GM23338 (cell line): ENCODE results near the gene MCM7. TPM values are rescaled to one million over a fixed set of nuclear protein-coding genes. Genes with fewer than 3 reads are reported as not detected.

Source experiments
- ATAC-seq: fragments of 200-7000 bp; cut with Tn5 transposase; 3 replicates; pipeline ENCODE4 v1.9.1; 2020
- DNase-seq: peaks from one replicate; pipeline ENCODE4 v3.0.0-alpha.2; 2015; ENCODE audit warnings: low spot score
- H2AFZ ChIP-seq: fragments of 200-600 bp; sonication (generic); 2 replicates; pipeline ENCODE4 v1.8.0; 2016; ENCODE audit warnings: antibody characterized with exemption, mild to moderate bottlenecking, moderate library complexity
- H3F3A ChIP-seq: fragments of 200-600 bp; sonication (generic); replicated peaks from 2 replicates; pipeline ENCODE4 v1.8.0; 2017; ENCODE audit warnings: antibody characterized with exemption, mixed run types, low read depth
- H3K27ac ChIP-seq: fragments of 200-600 bp; sonication (generic); 2 replicates; pipeline ENCODE4 v1.6.1; 2016; ENCODE audit warnings: low read depth
- H3K27me3 ChIP-seq: fragments of 200-600 bp; sonication (generic); 2 replicates; pipeline ENCODE4 v1.8.0; 2016; ENCODE audit warnings: mild to moderate bottlenecking, mixed run types, moderate library complexity; ENCODE audit not compliant: insufficient read depth
- H3K36me3 ChIP-seq: fragments of 200-600 bp; sonication (generic); 2 replicates; pipeline ENCODE4 v1.8.0; 2016; ENCODE audit warnings: mild to moderate bottlenecking; ENCODE audit not compliant: insufficient read depth
- H3K4me1 ChIP-seq: fragments of 200-600 bp; sonication (generic); 2 replicates; pipeline ENCODE4 v1.8.0; 2016; ENCODE audit warnings: mild to moderate bottlenecking, moderate library complexity; ENCODE audit not compliant: insufficient read depth
- H3K4me2 ChIP-seq: fragments of 200-600 bp; sonication (generic); 2 replicates; pipeline ENCODE4 v1.7.1; 2017; ENCODE audit warnings: mixed run types
- H3K4me3 ChIP-seq: fragments of 200-600 bp; sonication (generic); 2 replicates; pipeline ENCODE4 v1.6.1; 2016; ENCODE audit warnings: mixed run types
- H3K79me2 ChIP-seq: fragments of 200-600 bp; sonication (generic); replicated peaks from 2 replicates; pipeline ENCODE4 v1.8.0; 2017; ENCODE audit warnings: mild to moderate bottlenecking; ENCODE audit not compliant: insufficient read depth
- H3K9me2 ChIP-seq: fragments of 200-600 bp; sonication (generic); 2 replicates; pipeline ENCODE4 v1.8.0; 2017; ENCODE audit not compliant: insufficient read depth
- H4K20me1 ChIP-seq: fragments of 200-600 bp; sonication (generic); replicated peaks from 2 replicates; pipeline ENCODE4 v1.8.0; 2017; ENCODE audit warnings: mild to moderate bottlenecking; ENCODE audit not compliant: insufficient read depth
- H3K27ac Mint-ChIP-seq: 2 replicates; pipeline ENCODE4 v1.8.0; 2020; ENCODE audit warnings: inconsistent platforms, mild to moderate bottlenecking, moderate library complexity, mixed read lengths
- H3K27me3 Mint-ChIP-seq: 3 replicates; pipeline ENCODE4 v1.8.0; 2022; ENCODE audit warnings: low read depth, mild to moderate bottlenecking, moderate library complexity, mixed read lengths, inconsistent platforms; ENCODE audit not compliant: insufficient read depth, poor library complexity
- H3K36me3 Mint-ChIP-seq: 3 replicates; pipeline ENCODE4 v1.8.0; 2021; ENCODE audit warnings: low read depth, mild to moderate bottlenecking, inconsistent platforms, moderate library complexity, mixed read lengths
- H3K4me1 Mint-ChIP-seq: 3 replicates; pipeline ENCODE4 v1.8.0; 2020; ENCODE audit warnings: mild to moderate bottlenecking, inconsistent platforms, mixed read lengths
- H3K4me3 Mint-ChIP-seq: 3 replicates; pipeline ENCODE4 v1.8.0; 2021; ENCODE audit warnings: moderate library complexity, mild to moderate bottlenecking, inconsistent platforms, mixed read lengths
- H3K9me3 Mint-ChIP-seq: 3 replicates; pipeline ENCODE4 v1.8.0; 2020; ENCODE audit warnings: moderate library complexity, mild to moderate bottlenecking, inconsistent platforms, mixed read lengths
- CREB1 ChIP-seq: fragments of 250-450 bp; sonication (Bioruptor Pico); IDR thresholded peaks from 2 replicates; pipeline ENCODE4 v1.5.0; 2020; ENCODE audit warnings: low read depth, mild to moderate bottlenecking, moderate library complexity
- EZH2 ChIP-seq: fragments of 200-600 bp; sonication (generic); IDR thresholded peaks from one replicate; pipeline ENCODE4 v1.8.0; 2017; ENCODE audit warnings: antibody characterized with exemption, mild to moderate bottlenecking, low read depth; ENCODE audit not compliant: unreplicated experiment
- EZH2phosphoT487 ChIP-seq: fragments of 200-600 bp; sonication (generic); IDR thresholded peaks from one replicate; pipeline ENCODE4 v1.8.1; 2018; ENCODE audit warnings: antibody characterized with exemption; ENCODE audit not compliant: unreplicated experiment
- JUNB ChIP-seq: IDR thresholded peaks from one replicate; pipeline ENCODE4 v1.6.1; 2016; ENCODE audit warnings: antibody characterized with exemption; ENCODE audit not compliant: unreplicated experiment
- NANOG ChIP-seq: IDR thresholded peaks from 2 replicates; pipeline ENCODE4 v1.6.1; 2016; ENCODE audit warnings: antibody characterized with exemption, borderline replicate concordance
- POLR2AphosphoS5 ChIP-seq: IDR thresholded peaks from 2 replicates; pipeline ENCODE4 v1.6.1; 2016; ENCODE audit warnings: antibody characterized with exemption, low read depth
- STAT1 ChIP-seq: IDR thresholded peaks from one replicate; pipeline ENCODE4 v1.6.1; 2016; ENCODE audit warnings: antibody characterized with exemption; ENCODE audit not compliant: unreplicated experiment
- ZNF114 ChIP-seq: fragments of 250-450 bp; sonication (Bioruptor Pico); IDR thresholded peaks from 2 replicates; pipeline ENCODE4 v1.5.0; 2020; ENCODE audit warnings: mild to moderate bottlenecking, moderate library complexity
- ZNF331 ChIP-seq: fragments of 250-450 bp; sonication (Bioruptor Pico); IDR thresholded peaks from 2 replicates; pipeline ENCODE4 v1.5.0; 2020; ENCODE audit warnings: low read depth, mild to moderate bottlenecking, moderate library complexity
- polyA plus RNA-seq: library from polyadenylated mRNA; unstranded; fragments of >200 nt; fragmentation: Nextera tagmentation; extraction: Ambion mirVana; gene quantifications from 2 replicates; pipeline ENCODE4 v1.2.1, GENCODE V29; 2016
- total RNA-seq: library from RNA; depleted of rRNA; stranded (reverse); fragments of >200 nt; shearing (Covaris generic); gene quantifications from 2 replicates; pipeline ENCODE4 v1.2.3, GENCODE V29; 2014
- TF ChIP-seq, protein P1 (sequence below): fragments of 250-450 bp; sonication (Bioruptor Pico); IDR thresholded peaks from 2 replicates; pipeline ENCODE4 v1.5.0; 2020; ENCODE audit warnings: mild to moderate bottlenecking, moderate library complexity
- TF ChIP-seq, protein P2 (sequence below), 2 experiments: fragments of 200-600 bp in 1 of 2; sonication (generic) in 1 of 2; conservative IDR thresholded peaks; 2 replicates each; pipeline versions ENCODE4 v1.5.1 to v1.6.1; 2016 to 2017; ENCODE audit warnings: antibody characterized with exemption in 2 of 2, low read depth in 2 of 2, mild to moderate bottlenecking in 2 of 2, moderate library complexity in 1 of 2
- TF ChIP-seq, protein P3 (sequence below): IDR thresholded peaks from one replicate; pipeline ENCODE4 v1.6.1; 2018; ENCODE audit warnings: antibody characterized with exemption; ENCODE audit not compliant: unreplicated experiment
- TF ChIP-seq, protein P4 (sequence below): IDR thresholded peaks from 2 replicates; pipeline ENCODE4 v1.6.1; 2016; ENCODE audit warnings: antibody characterized with exemption

Gene MCM7
- total and polyA plus RNA-seq, 2 experiments from 2014 or later: 140 to 285 TPM

DNA sequence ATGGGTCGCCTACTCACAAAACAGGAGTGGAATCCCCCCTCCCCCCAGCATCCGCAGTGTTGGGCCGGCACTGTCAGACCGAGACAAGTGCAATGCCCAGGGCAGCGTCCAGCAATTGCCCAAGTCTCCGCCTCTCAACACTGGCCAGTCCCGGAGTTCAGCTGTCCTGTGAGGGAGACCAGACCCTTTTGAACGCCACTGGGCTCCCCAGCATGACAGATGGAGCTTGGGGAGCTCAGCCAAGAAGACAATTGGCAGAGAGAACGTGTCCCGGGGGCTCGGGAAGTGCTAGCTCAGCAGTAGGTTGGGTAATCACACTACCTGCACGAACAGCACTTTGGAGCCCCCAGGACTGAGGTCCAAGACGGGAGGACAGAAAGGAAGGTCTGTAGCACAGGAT is 7.7 kb downstream of the MCM7 start:
- peaks cover 43% of the 10 kb centered on the region for H3K27me3 Mint-ChIP-seq
- ATAC-seq: no peak; the same call in 2 of the 3 replicates
- Histone ChIP-seq H3K27me3 (no peaks in the 10 kb centered on the region), H3K27ac (peak overlapping the region; percentile 1; the same call in 1 of the 2 replicates), H4K20me1 (peaks cover 51% of the 10 kb centered on the region), H3K4me1 (peaks cover 6% of the 10 kb centered on the region), H3K4me2 (no peak overlapping the region), H3K79me2 (peaks cover 34% of the 10 kb centered on the region), H3K4me3 (no peak overlapping the region), H3F3A (peaks cover 88% of the 10 kb centered on the region), H2AFZ (no peak overlapping the region), H3K9me2 (no peaks in the 10 kb centered on the region), H3K36me3 (peaks cover 64% of the 10 kb centered on the region)
- no peak overlapping the region; the same call in 2 of the 3 replicates for H3K4me3 Mint-ChIP-seq
- peak overlapping the region; percentile 42; the same call in 1 of the 2 replicates for H3K27ac Mint-ChIP-seq
- peaks cover 84% of the 10 kb centered on the region for H3K36me3 Mint-ChIP-seq
- TF ChIP-seq, protein P1, sequence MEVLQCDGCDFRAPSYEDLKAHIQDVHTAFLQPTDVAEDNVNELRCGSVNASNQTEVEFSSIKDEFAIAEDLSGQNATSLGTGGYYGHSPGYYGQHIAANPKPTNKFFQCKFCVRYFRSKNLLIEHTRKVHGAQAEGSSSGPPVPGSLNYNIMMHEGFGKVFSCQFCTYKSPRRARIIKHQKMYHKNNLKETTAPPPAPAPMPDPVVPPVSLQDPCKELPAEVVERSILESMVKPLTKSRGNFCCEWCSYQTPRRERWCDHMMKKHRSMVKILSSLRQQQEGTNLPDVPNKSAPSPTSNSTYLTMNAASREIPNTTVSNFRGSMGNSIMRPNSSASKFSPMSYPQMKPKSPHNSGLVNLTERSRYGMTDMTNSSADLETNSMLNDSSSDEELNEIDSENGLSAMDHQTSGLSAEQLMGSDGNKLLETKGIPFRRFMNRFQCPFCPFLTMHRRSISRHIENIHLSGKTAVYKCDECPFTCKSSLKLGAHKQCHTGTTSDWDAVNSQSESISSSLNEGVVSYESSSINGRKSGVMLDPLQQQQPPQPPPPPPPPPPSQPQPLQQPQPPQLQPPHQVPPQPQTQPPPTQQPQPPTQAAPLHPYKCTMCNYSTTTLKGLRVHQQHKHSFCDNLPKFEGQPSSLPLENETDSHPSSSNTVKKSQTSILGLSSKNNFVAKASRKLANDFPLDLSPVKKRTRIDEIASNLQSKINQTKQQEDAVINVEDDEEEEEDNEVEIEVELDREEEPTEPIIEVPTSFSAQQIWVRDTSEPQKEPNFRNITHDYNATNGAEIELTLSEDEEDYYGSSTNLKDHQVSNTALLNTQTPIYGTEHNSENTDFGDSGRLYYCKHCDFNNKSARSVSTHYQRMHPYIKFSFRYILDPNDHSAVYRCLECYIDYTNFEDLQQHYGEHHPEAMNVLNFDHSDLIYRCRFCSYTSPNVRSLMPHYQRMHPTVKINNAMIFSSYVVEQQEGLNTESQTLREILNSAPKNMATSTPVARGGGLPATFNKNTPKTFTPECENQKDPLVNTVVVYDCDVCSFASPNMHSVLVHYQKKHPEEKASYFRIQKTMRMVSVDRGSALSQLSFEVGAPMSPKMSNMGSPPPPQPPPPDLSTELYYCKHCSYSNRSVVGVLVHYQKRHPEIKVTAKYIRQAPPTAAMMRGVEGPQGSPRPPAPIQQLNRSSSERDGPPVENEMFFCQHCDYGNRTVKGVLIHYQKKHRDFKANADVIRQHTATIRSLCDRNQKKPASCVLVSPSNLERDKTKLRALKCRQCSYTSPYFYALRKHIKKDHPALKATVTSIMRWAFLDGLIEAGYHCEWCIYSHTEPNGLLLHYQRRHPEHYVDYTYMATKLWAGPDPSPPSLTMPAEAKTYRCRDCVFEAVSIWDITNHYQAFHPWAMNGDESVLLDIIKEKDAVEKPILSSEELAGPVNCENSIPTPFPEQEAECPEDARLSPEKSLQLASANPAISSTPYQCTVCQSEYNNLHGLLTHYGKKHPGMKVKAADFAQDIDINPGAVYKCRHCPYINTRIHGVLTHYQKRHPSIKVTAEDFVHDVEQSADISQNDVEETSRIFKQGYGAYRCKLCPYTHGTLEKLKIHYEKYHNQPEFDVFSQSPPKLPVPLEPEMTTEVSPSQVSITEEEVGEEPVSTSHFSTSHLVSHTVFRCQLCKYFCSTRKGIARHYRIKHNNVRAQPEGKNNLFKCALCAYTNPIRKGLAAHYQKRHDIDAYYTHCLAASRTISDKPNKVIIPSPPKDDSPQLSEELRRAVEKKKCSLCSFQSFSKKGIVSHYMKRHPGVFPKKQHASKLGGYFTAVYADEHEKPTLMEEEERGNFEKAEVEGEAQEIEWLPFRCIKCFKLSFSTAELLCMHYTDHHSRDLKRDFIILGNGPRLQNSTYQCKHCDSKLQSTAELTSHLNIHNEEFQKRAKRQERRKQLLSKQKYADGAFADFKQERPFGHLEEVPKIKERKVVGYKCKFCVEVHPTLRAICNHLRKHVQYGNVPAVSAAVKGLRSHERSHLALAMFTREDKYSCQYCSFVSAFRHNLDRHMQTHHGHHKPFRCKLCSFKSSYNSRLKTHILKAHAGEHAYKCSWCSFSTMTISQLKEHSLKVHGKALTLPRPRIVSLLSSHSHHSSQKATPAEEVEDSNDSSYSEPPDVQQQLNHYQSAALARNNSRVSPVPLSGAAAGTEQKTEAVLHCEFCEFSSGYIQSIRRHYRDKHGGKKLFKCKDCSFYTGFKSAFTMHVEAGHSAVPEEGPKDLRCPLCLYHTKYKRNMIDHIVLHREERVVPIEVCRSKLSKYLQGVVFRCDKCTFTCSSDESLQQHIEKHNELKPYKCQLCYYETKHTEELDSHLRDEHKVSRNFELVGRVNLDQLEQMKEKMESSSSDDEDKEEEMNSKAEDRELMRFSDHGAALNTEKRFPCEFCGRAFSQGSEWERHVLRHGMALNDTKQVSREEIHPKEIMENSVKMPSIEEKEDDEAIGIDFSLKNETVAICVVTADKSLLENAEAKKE: no peak
- TF ChIP-seq, protein P2, sequence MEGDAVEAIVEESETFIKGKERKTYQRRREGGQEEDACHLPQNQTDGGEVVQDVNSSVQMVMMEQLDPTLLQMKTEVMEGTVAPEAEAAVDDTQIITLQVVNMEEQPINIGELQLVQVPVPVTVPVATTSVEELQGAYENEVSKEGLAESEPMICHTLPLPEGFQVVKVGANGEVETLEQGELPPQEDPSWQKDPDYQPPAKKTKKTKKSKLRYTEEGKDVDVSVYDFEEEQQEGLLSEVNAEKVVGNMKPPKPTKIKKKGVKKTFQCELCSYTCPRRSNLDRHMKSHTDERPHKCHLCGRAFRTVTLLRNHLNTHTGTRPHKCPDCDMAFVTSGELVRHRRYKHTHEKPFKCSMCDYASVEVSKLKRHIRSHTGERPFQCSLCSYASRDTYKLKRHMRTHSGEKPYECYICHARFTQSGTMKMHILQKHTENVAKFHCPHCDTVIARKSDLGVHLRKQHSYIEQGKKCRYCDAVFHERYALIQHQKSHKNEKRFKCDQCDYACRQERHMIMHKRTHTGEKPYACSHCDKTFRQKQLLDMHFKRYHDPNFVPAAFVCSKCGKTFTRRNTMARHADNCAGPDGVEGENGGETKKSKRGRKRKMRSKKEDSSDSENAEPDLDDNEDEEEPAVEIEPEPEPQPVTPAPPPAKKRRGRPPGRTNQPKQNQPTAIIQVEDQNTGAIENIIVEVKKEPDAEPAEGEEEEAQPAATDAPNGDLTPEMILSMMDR (conservative IDR thresholded peaks at IDR 0.05; ENCODE audit: low read depth in 2 of 2): no peak
- TF ChIP-seq ZNF114: no peak
- TF ChIP-seq, protein P3, sequence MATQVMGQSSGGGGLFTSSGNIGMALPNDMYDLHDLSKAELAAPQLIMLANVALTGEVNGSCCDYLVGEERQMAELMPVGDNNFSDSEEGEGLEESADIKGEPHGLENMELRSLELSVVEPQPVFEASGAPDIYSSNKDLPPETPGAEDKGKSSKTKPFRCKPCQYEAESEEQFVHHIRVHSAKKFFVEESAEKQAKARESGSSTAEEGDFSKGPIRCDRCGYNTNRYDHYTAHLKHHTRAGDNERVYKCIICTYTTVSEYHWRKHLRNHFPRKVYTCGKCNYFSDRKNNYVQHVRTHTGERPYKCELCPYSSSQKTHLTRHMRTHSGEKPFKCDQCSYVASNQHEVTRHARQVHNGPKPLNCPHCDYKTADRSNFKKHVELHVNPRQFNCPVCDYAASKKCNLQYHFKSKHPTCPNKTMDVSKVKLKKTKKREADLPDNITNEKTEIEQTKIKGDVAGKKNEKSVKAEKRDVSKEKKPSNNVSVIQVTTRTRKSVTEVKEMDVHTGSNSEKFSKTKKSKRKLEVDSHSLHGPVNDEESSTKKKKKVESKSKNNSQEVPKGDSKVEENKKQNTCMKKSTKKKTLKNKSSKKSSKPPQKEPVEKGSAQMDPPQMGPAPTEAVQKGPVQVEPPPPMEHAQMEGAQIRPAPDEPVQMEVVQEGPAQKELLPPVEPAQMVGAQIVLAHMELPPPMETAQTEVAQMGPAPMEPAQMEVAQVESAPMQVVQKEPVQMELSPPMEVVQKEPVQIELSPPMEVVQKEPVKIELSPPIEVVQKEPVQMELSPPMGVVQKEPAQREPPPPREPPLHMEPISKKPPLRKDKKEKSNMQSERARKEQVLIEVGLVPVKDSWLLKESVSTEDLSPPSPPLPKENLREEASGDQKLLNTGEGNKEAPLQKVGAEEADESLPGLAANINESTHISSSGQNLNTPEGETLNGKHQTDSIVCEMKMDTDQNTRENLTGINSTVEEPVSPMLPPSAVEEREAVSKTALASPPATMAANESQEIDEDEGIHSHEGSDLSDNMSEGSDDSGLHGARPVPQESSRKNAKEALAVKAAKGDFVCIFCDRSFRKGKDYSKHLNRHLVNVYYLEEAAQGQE: no peak
- no peak for TF ChIP-seq NANOG
- no peak for TF ChIP-seq POLR2AphosphoS5
- no peak for TF ChIP-seq CREB1 (CRISPR knock-in tag)
- no peak for TF ChIP-seq EZH2
- no peak for TF ChIP-seq ZNF331 (CRISPR knock-in tag)
- no peak for TF ChIP-seq EZH2phosphoT487
- TF ChIP-seq JUNB: no peak
- TF ChIP-seq STAT1: no peak
- TF ChIP-seq, protein P4, sequence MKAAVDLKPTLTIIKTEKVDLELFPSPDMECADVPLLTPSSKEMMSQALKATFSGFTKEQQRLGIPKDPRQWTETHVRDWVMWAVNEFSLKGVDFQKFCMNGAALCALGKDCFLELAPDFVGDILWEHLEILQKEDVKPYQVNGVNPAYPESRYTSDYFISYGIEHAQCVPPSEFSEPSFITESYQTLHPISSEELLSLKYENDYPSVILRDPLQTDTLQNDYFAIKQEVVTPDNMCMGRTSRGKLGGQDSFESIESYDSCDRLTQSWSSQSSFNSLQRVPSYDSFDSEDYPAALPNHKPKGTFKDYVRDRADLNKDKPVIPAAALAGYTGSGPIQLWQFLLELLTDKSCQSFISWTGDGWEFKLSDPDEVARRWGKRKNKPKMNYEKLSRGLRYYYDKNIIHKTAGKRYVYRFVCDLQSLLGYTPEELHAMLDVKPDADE: no peak
- H3K4me1 Mint-ChIP-seq: peaks cover 33% of the 10 kb centered on the region
- H3K9me3 Mint-ChIP-seq: peaks cover 5% of the 10 kb centered on the region; the same call in 2 of the 3 replicates
- no peak for DNase-seq
